ENCODE data around the gene CCR7. TPM values are rescaled to one million over a fixed set of nuclear protein-coding genes. Genes with fewer than 3 reads are reported as not detected.

The CCR7 gene
- total RNA-seq, 4 donors from 2014 or later: 0.37 to 1.9 TPM; not detected in 2

DNA sequence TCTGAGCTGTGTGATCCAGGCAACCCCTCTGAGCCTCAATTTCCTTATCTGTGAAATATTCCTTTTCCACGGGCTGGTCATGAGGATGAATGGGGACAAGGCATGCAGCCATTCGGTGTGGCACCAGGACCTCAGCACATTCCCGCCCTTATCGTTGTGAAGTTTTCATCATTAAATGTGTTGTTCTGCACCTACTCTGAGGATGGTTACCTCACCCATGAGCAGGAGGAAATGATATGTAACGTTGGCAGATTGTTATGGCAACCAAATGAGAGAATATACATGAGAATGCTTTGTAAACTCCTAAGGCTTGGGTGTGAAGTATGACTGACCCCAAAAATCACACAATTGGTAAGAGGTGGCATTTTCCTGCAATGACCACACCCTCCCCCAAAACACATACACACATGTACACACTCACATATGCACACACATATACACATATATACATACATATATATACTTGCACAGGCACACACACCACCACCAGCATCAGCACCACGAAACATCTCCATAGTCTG lies 42.8 kb upstream of the CCR7 start:
- DNase-seq (ENCODE audit: low spot score) (no peak), ATAC-seq (ENCODE audit: low FRiP score) (no peak)
- TF ChIP-seq, protein P1, sequence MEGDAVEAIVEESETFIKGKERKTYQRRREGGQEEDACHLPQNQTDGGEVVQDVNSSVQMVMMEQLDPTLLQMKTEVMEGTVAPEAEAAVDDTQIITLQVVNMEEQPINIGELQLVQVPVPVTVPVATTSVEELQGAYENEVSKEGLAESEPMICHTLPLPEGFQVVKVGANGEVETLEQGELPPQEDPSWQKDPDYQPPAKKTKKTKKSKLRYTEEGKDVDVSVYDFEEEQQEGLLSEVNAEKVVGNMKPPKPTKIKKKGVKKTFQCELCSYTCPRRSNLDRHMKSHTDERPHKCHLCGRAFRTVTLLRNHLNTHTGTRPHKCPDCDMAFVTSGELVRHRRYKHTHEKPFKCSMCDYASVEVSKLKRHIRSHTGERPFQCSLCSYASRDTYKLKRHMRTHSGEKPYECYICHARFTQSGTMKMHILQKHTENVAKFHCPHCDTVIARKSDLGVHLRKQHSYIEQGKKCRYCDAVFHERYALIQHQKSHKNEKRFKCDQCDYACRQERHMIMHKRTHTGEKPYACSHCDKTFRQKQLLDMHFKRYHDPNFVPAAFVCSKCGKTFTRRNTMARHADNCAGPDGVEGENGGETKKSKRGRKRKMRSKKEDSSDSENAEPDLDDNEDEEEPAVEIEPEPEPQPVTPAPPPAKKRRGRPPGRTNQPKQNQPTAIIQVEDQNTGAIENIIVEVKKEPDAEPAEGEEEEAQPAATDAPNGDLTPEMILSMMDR (IDR thresholded peaks at IDR 0.05): no peak

DNA sequence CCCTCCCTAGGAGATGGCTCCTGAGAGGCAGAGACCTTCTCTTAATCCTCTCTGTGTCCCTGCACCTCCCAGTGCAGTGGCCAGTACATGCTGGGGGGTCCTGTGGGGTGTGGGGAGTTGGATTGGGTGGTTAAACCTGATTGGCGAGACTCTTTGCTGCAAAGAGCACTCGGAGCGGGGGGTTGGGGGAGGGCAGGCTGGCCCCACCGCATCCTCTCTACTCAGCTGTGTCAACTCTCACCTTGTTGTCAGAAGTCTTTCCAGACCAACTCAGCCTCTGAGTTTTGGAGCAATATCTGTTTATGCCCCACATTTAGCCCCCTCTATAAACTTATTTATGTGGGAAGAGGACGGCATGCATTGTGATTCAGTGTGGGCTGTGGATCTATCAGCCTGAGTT lies 42.4 kb upstream of the CCR7 start:
- DNase-seq (ENCODE audit: low spot score) (no peak), ATAC-seq (ENCODE audit: low FRiP score) (no peak)
- TF ChIP-seq, protein P1 (IDR thresholded peaks at IDR 0.05): no peak

DNA sequence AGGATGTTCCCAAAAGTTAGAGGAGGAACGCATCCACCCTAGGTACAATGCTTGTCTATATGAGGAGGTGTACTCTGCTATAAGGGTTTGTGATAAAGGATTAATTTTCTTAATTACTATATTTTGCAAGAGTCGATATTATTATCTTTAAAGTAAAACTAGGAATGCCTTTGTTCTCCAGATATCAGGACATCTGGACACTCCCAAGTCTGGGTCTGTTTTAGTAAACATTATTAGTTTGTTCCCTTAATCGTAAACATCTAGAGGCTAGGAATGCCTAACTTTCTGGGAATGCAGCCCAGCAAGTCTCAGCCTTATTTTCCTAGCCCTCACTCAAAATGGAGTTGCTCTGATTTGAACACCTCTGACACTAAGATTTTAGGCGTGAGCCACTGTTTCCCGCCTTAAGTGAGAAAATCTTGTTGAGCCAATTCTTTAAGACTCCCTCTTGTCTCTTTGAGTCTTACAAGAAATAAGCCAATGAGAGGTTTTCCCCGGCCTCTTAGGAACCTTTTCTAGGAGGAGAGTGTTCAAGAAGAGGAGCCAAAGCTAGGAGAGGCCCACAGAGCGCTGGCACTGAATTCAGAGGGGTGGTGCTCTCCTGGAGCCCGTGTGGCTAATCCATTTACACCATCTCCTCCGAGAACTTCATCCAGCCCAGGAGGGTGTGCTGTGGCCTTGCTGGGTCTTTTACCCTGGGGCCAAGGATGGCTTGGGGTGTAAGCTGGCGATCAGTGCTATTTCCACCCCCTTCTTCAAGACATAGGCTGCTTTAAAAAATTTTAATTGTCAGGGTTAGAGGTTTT lies 41.5 kb upstream of the CCR7 start:
- TF ChIP-seq, protein P1 (IDR thresholded peaks at IDR 0.05): no peak
- ATAC-seq (ENCODE audit: low FRiP score) (no peak), DNase-seq (ENCODE audit: low spot score) (no peak)

DNA sequence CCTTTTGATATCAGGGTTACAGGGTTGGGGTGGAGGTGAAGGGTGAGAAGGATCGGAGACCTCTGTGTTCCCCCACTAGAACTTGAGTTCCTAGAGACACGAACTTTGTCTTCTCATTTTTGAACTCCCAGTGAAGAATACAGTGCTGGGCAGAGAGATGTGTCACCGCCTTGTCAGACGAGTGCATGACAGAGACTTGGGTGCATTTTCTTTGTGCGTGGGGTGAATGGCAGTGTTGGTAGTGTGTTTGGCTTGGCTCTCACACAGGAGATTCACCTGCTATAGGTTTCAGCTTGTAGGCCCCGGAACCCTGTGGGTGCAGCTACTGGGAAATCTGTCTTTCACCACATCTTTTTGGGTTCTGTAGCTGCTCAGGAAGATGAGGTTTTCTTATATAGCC lies 40.0 kb upstream of the CCR7 start:
- TF ChIP-seq, protein P1 (IDR thresholded peaks at IDR 0.05): no peak
- ATAC-seq (ENCODE audit: low FRiP score): no peak

DNA sequence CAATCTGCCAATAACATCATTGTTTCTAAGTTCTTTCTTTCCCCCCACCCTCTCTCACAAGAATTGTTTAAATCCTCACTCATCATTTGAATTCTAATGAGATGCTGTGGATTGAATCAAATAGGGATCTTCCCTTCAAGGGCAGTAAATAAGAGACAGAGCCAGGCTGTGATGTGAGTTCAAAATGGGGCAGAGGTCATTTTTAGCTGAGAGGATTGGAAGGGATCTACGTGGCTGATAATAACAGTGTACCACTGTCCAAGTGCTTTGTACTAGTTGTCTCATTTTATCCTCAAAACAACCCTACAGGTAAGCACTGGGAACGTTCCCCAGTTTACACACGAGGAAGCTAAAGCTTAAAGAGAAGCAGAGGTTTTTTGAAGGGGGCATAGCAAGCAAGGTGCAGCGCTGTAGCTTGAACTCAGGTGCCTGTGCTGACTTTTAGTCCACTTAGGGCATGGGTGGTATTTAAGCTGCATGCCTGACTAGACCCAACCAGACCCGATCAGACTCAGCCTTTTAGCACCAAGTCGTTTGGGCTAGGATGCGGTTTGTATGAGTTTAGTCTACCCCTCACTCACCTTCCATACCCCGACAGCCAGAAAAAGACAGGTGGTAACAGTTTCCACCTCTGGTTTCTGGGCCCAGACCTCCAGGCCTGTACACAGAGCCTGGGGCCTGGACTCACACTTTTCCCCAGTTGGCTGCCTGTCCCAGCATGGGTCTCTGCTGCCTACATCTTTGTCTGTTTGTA lies 39.2 kb upstream of the CCR7 start:
- TF ChIP-seq, protein P1 (IDR thresholded peaks at IDR 0.05): no peak
- DNase-seq (ENCODE audit: low spot score) (no peak), ATAC-seq (ENCODE audit: low FRiP score) (no peak)

More for the DNA sequence above, 40.0 kb upstream of the CCR7 start:
- DNase-seq (ENCODE audit: low spot score): no peak

DNA sequence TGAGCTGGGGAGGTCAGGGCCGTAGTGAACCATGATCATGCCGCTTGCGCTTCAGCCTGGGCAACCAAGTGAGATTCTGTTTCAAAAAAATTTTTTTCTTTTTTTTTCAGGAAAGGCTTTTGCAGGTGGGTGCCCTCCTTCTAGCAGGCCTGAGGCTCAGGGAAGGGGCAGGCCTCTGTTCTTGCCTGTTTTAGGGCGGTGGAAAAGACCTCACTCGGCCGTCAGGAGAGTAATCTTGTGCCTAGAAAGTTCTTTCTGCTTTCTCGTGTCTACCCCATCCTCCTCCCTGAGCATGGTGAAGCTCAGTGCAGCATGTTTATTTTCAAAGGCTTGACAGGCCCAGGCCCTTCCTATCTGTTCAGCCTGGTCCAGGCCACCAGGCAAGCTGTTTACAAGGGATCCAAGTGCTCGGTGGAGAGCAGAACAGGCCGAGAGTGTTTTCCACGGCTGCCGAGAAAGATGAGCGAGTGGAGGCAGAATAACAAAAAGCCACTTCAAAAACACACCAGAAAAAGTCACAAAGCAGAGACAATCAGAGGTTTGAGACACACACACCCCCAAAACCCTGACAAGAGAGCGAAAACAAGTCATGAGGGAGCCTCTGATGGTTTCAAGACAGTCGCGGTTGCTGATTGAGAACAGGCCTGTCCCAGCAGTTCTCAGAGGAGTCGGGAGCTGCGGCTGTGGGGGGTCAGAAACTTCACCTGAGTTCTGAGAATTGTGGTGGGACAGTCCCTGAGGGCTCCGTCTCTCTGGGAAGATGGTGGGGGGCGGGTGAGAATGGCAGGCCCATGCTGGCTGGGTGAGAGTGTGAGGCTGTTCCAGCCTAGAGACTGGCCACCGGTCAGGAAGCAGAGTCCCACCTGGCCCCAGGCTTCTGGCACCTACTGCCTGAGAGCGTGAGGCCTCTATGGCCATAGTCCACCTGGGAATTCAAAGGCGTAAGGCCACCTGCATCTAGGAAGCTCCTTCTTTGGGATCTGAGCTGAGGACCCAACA lies 37.5 kb upstream of the CCR7 start:
- ATAC-seq (ENCODE audit: low FRiP score) (no peak), DNase-seq (ENCODE audit: low spot score) (no peak)
- TF ChIP-seq, protein P1 (IDR thresholded peaks at IDR 0.05): no peak
